ENCODE measurements around the gene BIN1.

BIN1 gene

GRCh38 chr2:127103243-127104165, 3.5 kb downstream of the BIN1 start:
- H3K4me3 Mint-ChIP-seq = no peak overlapping the region
- H3K9me3 Mint-ChIP-seq = no peaks in the 10 kb centered on the region
- peaks cover 4% of the 10 kb centered on the region for H3K4me1 Mint-ChIP-seq (ENCODE audit: low read depth)
- no peak overlapping the region for H3K27ac Mint-ChIP-seq
- no peaks in the 10 kb centered on the region for H3K36me3 Mint-ChIP-seq (ENCODE audit: low read depth)
- peaks cover 28% of the 10 kb centered on the region for H3K27me3 Mint-ChIP-seq (ENCODE audit: low read depth)

- peaks cover 2% of the 10 kb centered on the region for H3K4me1 Mint-ChIP-seq (ENCODE audit: low read depth)
- H3K27ac Mint-ChIP-seq = no peak overlapping the region
- peaks cover 20% of the 10 kb centered on the region for H3K27me3 Mint-ChIP-seq (ENCODE audit: low read depth)
- H3K4me3 Mint-ChIP-seq = no peak overlapping the region
- no peaks in the 10 kb centered on the region for H3K36me3 Mint-ChIP-seq (ENCODE audit: low read depth)
- no peaks in the 10 kb centered on the region for H3K9me3 Mint-ChIP-seq
Observed at GRCh38 chr2:127102521-127103242, 4.3 kb downstream of the BIN1 start.

- Mint-ChIP-seq H3K9me3 (no peaks in the 10 kb centered on the region), H3K27ac (no peak overlapping the region), H3K27me3 (ENCODE audit: low read depth) (peaks cover 16% of the 10 kb centered on the region), H3K4me1 (ENCODE audit: low read depth) (no peaks in the 10 kb centered on the region), H3K36me3 (ENCODE audit: low read depth) (no peaks in the 10 kb centered on the region), H3K4me3 (no peak overlapping the region)
Observed at GRCh38 chr2:127101756-127102477, 5.0 kb downstream of the BIN1 start.

GRCh38 chr2:127101048-127101611, 5.8 kb downstream of the BIN1 start:
- Mint-ChIP-seq H3K9me3 (no peaks in the 10 kb centered on the region), H3K27me3 (ENCODE audit: low read depth) (peaks cover 16% of the 10 kb centered on the region), H3K36me3 (ENCODE audit: low read depth) (no peaks in the 10 kb centered on the region), H3K27ac (no peak overlapping the region), H3K4me1 (ENCODE audit: low read depth) (no peaks in the 10 kb centered on the region), H3K4me3 (no peak overlapping the region)

- Mint-ChIP-seq H3K4me3 (no peak overlapping the region), H3K4me1 (ENCODE audit: low read depth) (no peaks in the 10 kb centered on the region), H3K36me3 (ENCODE audit: low read depth) (no peaks in the 10 kb centered on the region), H3K27ac (no peak overlapping the region), H3K9me3 (no peaks in the 10 kb centered on the region), H3K27me3 (ENCODE audit: low read depth) (peaks cover 16% of the 10 kb centered on the region)
Observed at GRCh38 chr2:127100251-127101047, 6.5 kb downstream of the BIN1 start.

GRCh38 chr2:127098711-127099110, 8.2 kb downstream of the BIN1 start:
- Mint-ChIP-seq H3K4me3 (no peak overlapping the region), H3K4me1 (ENCODE audit: low read depth) (no peaks in the 10 kb centered on the region), H3K27ac (no peak overlapping the region), H3K27me3 (ENCODE audit: low read depth) (peaks cover 5% of the 10 kb centered on the region), H3K36me3 (ENCODE audit: low read depth) (no peaks in the 10 kb centered on the region), H3K9me3 (no peaks in the 10 kb centered on the region)

- Mint-ChIP-seq H3K27ac (no peak overlapping the region), H3K4me3 (no peak overlapping the region)
Observed at GRCh38 chr2:127097841-127098651, 8.9 kb downstream of the BIN1 start.

DNA sequence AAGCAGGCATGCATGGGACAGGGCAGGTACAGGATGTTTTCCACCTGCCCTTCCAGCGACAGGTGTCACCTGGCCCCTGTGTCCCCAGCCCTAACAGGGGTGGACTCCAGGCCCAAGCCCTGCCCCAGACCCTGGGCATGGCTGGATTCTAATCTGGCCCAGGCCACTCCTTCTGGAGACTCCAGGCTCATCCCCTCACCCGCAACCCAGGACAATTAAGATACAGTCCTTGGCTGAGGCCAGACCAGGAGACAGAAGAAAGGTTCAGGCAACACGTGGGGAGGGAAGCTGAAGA, 9.5 kb downstream of the BIN1 start:
- Mint-ChIP-seq H3K9me3 (no peaks in the 10 kb centered on the region), H3K4me3 (no peak overlapping the region), H3K27me3 (ENCODE audit: low read depth) (peaks cover 1% of the 10 kb centered on the region), H3K36me3 (ENCODE audit: low read depth) (no peaks in the 10 kb centered on the region), H3K27ac (no peak overlapping the region), H3K4me1 (ENCODE audit: low read depth) (no peaks in the 10 kb centered on the region)

More at GRCh38 chr2:127097841-127098651, 8.9 kb downstream of the BIN1 start:
- peaks cover 5% of the 10 kb centered on the region for H3K27me3 Mint-ChIP-seq (ENCODE audit: low read depth)
- H3K4me1 Mint-ChIP-seq (ENCODE audit: low read depth) = no peaks in the 10 kb centered on the region
- no peaks in the 10 kb centered on the region for H3K9me3 Mint-ChIP-seq
- no peaks in the 10 kb centered on the region for H3K36me3 Mint-ChIP-seq (ENCODE audit: low read depth)

GRCh38 chr2:127096718-127097470, 10.1 kb downstream of the BIN1 start:
- H3K9me3 Mint-ChIP-seq = no peaks in the 10 kb centered on the region
- H3K36me3 Mint-ChIP-seq (ENCODE audit: low read depth) = no peaks in the 10 kb centered on the region
- H3K4me3 Mint-ChIP-seq = no peak overlapping the region
- H3K27me3 Mint-ChIP-seq (ENCODE audit: low read depth) = no peaks in the 10 kb centered on the region
- no peaks in the 10 kb centered on the region for H3K4me1 Mint-ChIP-seq (ENCODE audit: low read depth)
- no peak overlapping the region for H3K27ac Mint-ChIP-seq

GRCh38 chr2:127096280-127096679, 10.7 kb downstream of the BIN1 start:
- Mint-ChIP-seq H3K9me3 (no peaks in the 10 kb centered on the region), H3K4me1 (ENCODE audit: low read depth) (no peaks in the 10 kb centered on the region), H3K4me3 (no peak overlapping the region), H3K27me3 (ENCODE audit: low read depth) (no peaks in the 10 kb centered on the region), H3K36me3 (ENCODE audit: low read depth) (no peaks in the 10 kb centered on the region), H3K27ac (no peak overlapping the region)

- no peaks in the 10 kb centered on the region for H3K4me1 Mint-ChIP-seq (ENCODE audit: low read depth)
- H3K4me3 Mint-ChIP-seq = no peak overlapping the region
- H3K36me3 Mint-ChIP-seq (ENCODE audit: low read depth) = no peaks in the 10 kb centered on the region
- no peak overlapping the region for H3K27ac Mint-ChIP-seq
- H3K27me3 Mint-ChIP-seq (ENCODE audit: low read depth) = peaks cover 2% of the 10 kb centered on the region
- no peaks in the 10 kb centered on the region for H3K9me3 Mint-ChIP-seq
Observed at GRCh38 chr2:127095784-127096183, 11.2 kb downstream of the BIN1 start.

DNA sequence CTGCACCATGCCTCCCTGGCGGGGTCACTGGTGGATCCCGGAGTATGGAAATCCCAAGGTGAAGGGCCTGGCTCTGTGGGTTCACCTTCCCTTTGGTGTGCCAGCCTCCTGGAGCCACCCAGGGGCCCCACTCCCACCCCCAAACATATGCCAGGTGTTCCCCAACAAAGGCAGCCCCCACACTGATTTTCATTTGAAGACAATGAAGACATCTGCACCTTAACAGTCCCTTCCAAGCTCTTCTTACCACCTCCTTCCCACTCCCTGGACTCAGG, 11.7 kb downstream of the BIN1 start:
- H3K27ac Mint-ChIP-seq = no peak overlapping the region
- no peaks in the 10 kb centered on the region for H3K4me1 Mint-ChIP-seq (ENCODE audit: low read depth)
- no peaks in the 10 kb centered on the region for H3K9me3 Mint-ChIP-seq
- peaks cover 4% of the 10 kb centered on the region for H3K27me3 Mint-ChIP-seq (ENCODE audit: low read depth)
- H3K36me3 Mint-ChIP-seq (ENCODE audit: low read depth) = no peaks in the 10 kb centered on the region
- no peak overlapping the region for H3K4me3 Mint-ChIP-seq

Measured in T-helper 1 cell treated with Interleukin-12 subunit alpha and Interleukin-12 subunit beta and Interleukin-4 antibody, amounts not matched to agents 30 μg/mL and 1 μg/mL, for 36 hours (primary cell).